ENCODE measurements around the gene AIM2.

DNA sequence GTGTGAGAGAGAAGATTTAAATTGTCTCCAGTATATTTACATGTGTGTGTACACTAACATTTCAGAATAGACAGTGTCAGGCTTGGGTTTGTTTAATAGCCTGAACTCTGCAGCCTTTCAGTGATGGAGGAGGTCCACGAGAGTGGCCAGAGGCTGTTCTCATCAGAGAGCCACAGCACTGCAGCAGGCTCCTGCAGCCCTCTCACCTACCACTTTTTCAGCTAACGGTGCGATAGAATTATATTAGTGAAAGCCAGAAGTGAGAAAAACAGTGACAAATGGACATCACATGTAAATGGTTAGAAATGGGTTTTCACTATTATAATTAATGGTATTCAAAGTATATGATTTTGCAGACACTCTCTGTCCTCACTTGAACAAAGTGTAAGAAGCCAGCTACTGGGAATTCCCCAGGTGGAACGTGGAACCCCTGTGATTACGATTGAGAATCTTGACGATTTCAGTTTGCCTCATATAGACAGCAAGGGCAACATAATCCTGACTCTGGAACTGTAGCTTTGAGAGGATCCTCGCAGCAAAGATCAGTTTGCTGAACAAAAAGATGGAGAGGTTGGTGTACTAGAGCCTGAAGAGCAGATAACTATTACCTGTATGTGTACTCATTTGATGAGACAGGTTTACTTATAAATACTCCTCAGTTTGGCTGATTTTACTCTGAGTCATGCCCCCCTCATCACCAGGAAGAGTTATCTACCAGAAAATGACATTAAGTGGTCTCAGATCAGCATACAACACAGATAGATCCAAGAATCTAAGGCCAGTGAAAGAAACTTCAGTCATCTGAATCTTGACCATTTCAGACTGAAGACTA is 35.5 kb downstream of the AIM2 start:
- no peak for TF ChIP-seq SREBF2 (IDR thresholded peaks at IDR 0.05)
- TF ChIP-seq CHD4 (IDR thresholded peaks at IDR 0.05; ENCODE audit: borderline replicate concordance): no peak
- no peak for TF ChIP-seq CHD2 (IDR thresholded peaks at IDR 0.05; ENCODE audit: low read length, partially characterized antibody)
- TF ChIP-seq GATA3 (IDR thresholded peaks at IDR 0.05; ENCODE audit: borderline replicate concordance): no peak
- TF ChIP-seq JUNB (IDR thresholded peaks at IDR 0.05): no peak
- TF ChIP-seq, protein P1, sequence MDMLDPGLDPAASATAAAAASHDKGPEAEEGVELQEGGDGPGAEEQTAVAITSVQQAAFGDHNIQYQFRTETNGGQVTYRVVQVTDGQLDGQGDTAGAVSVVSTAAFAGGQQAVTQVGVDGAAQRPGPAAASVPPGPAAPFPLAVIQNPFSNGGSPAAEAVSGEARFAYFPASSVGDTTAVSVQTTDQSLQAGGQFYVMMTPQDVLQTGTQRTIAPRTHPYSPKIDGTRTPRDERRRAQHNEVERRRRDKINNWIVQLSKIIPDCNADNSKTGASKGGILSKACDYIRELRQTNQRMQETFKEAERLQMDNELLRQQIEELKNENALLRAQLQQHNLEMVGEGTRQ (IDR thresholded peaks at IDR 0.05): no peak
- TF ChIP-seq PHF8 (IDR thresholded peaks at IDR 0.05; ENCODE audit: borderline replicate concordance, low read depth): no peak
- TF ChIP-seq, protein P2, sequence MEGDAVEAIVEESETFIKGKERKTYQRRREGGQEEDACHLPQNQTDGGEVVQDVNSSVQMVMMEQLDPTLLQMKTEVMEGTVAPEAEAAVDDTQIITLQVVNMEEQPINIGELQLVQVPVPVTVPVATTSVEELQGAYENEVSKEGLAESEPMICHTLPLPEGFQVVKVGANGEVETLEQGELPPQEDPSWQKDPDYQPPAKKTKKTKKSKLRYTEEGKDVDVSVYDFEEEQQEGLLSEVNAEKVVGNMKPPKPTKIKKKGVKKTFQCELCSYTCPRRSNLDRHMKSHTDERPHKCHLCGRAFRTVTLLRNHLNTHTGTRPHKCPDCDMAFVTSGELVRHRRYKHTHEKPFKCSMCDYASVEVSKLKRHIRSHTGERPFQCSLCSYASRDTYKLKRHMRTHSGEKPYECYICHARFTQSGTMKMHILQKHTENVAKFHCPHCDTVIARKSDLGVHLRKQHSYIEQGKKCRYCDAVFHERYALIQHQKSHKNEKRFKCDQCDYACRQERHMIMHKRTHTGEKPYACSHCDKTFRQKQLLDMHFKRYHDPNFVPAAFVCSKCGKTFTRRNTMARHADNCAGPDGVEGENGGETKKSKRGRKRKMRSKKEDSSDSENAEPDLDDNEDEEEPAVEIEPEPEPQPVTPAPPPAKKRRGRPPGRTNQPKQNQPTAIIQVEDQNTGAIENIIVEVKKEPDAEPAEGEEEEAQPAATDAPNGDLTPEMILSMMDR (IDR thresholded peaks at IDR 0.05): no peak
- no peak for TF ChIP-seq POLR2A (IDR thresholded peaks at IDR 0.05; ENCODE audit: low read length)
- TF ChIP-seq RFX5 (IDR thresholded peaks at IDR 0.05): no peak
- TF ChIP-seq HDAC2 (IDR thresholded peaks at IDR 0.05): no peak
- no peak for TF ChIP-seq EP300 (IDR thresholded peaks at IDR 0.05)
- no peak for TF ChIP-seq KDM1A (IDR thresholded peaks at IDR 0.05; ENCODE audit: low read depth)
- TF ChIP-seq, protein P3, sequence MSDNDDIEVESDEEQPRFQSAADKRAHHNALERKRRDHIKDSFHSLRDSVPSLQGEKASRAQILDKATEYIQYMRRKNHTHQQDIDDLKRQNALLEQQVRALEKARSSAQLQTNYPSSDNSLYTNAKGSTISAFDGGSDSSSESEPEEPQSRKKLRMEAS (IDR thresholded peaks at IDR 0.05): no peak

Data from A549 (cell line).